Kidney epithelial cell (primary cell): ENCODE results near the gene TGM3. TPM values are rescaled to one million over a fixed set of nuclear protein-coding genes. Genes with fewer than 3 reads are reported as not detected.

ENCODE experiments used
- DNase-seq: peaks from one replicate; pipeline ENCODE4 v3.0.0-alpha.2; 2010; ENCODE audit warnings: low read depth
- H3K27me3 ChIP-seq: 2 replicates; pipeline ENCODE4 v1.6.0; 2011; ENCODE audit warnings: low read length; ENCODE audit not compliant: control insufficient read depth, insufficient read depth
- H3K36me3 ChIP-seq: 2 replicates; pipeline ENCODE4 v1.5.1; 2011; ENCODE audit warnings: low read length; ENCODE audit not compliant: control insufficient read depth, insufficient read depth
- H3K4me3 ChIP-seq: 2 replicates; pipeline ENCODE4 v1.5.1; 2011; ENCODE audit warnings: low read depth, mild to moderate bottlenecking, control low read depth, low read length
- CTCF ChIP-seq: IDR thresholded peaks from 2 replicates; pipeline ENCODE4 v1.5.1; 2011; ENCODE audit warnings: mild to moderate bottlenecking, moderate library complexity, low read length, control low read depth, inconsistent platforms; ENCODE audit not compliant: insufficient read depth, poor library complexity, severe bottlenecking
- total RNA-seq: library from RNA; depleted of rRNA; stranded (reverse); fragments of >200 nt; gene quantifications from 2 replicates; pipeline ENCODE4 v1.2.3, GENCODE V29; 2015

The TGM3 gene
- total RNA-seq, 1 donor from 2014 or later: not detected

GRCh38 chr20:2287504-2287903, 8.3 kb upstream of the TGM3 start:
- TF ChIP-seq CTCF: no peak
- no peak overlapping the region for H3K4me3 ChIP-seq
- no peak for DNase-seq
- H3K36me3 ChIP-seq: no peaks in the 10 kb centered on the region
- H3K27me3 ChIP-seq: no peaks in the 10 kb centered on the region

GRCh38 chr20:2289475-2289874, 6.3 kb upstream of the TGM3 start:
- Histone ChIP-seq H3K27me3 (no peaks in the 10 kb centered on the region), H3K4me3 (no peak overlapping the region), H3K36me3 (no peaks in the 10 kb centered on the region)
- no peak for TF ChIP-seq CTCF
- no peak for DNase-seq

GRCh38 chr20:2290486-2290885, 5.3 kb upstream of the TGM3 start:
- Histone ChIP-seq H3K4me3 (no peak overlapping the region), H3K36me3 (no peaks in the 10 kb centered on the region), H3K27me3 (no peaks in the 10 kb centered on the region)
- no peak for DNase-seq
- no peak for TF ChIP-seq CTCF

GRCh38 chr20:2292416-2293110, 3.2 kb upstream of the TGM3 start:
- H3K4me3 ChIP-seq: no peak overlapping the region
- H3K27me3 ChIP-seq: no peaks in the 10 kb centered on the region
- DNase-seq: no peak
- no peak for TF ChIP-seq CTCF
- H3K36me3 ChIP-seq: no peaks in the 10 kb centered on the region

GRCh38 chr20:2293486-2293885, 2.3 kb upstream of the TGM3 start:
- no peak overlapping the region for H3K4me3 ChIP-seq
- H3K27me3 ChIP-seq: peaks cover 4% of the 10 kb centered on the region
- TF ChIP-seq CTCF: no peak
- DNase-seq: no peak
- H3K36me3 ChIP-seq: no peaks in the 10 kb centered on the region

GRCh38 chr20:2293971-2294370, 1.8 kb upstream of the TGM3 start:
- Histone ChIP-seq H3K27me3 (peaks cover 4% of the 10 kb centered on the region), H3K36me3 (no peaks in the 10 kb centered on the region), H3K4me3 (no peak overlapping the region)
- no peak for DNase-seq
- no peak for TF ChIP-seq CTCF
